Panc1 (cell line): ENCODE results near the gene GRID1. TPM values are rescaled to one million over a fixed set of nuclear protein-coding genes. Genes with fewer than 3 reads are reported as not detected.

Experiments used
- ATAC-seq: fragments of 200-7000 bp; cut with Tn5 transposase; 2 replicates; pipeline ENCODE4 v1.9.1; 2020; ENCODE audit warnings: mild to moderate bottlenecking, moderate library complexity
- BruUV-seq: library from RNA; stranded (reverse); fragments of 400-500 nt; replicated peaks from 2 replicates; lab custom pipeline; 2021; lab: Mats Ljungman, UMichigan
- CTCF ChIA-PET: fragments of 300-600 bp; sonication (Branson Sonifier 250); formaldehyde crosslinking; loops from one replicate; lab custom pipeline; 2022; ENCODE audit warnings: antibody characterized with exemption; lab: Charles Lee
- POLR2A ChIA-PET: fragments of 300-600 bp; sonication (Branson Sonifier 250); formaldehyde crosslinking; loops from one replicate; lab custom pipeline; 2022; ENCODE audit warnings: antibody characterized with exemption; lab: Charles Lee
- DNase-seq: peaks from one replicate; pipeline ENCODE4 v3.0.0-alpha.2; 2010; ENCODE audit warnings: low read depth, low spot score
- H3K27ac ChIP-seq: 2 replicates; pipeline ENCODE4 v1.5.1; 2011; ENCODE audit warnings: mild to moderate bottlenecking, low read length, inconsistent platforms
- H3K27me3 ChIP-seq: fragments of 200-500 bp; sonication (Bioruptor generic); 2 replicates; pipeline ENCODE4 v1.6.0; 2014; ENCODE audit warnings: low read length, inconsistent platforms; ENCODE audit not compliant: control insufficient read depth, insufficient read depth
- H3K36me3 ChIP-seq: fragments of 200-500 bp; sonication (Bioruptor generic); 2 replicates; pipeline ENCODE4 v1.5.1; 2014; ENCODE audit warnings: inconsistent platforms, mild to moderate bottlenecking, low read length, moderate library complexity; ENCODE audit not compliant: control insufficient read depth, insufficient read depth
- H3K4me1 ChIP-seq: 2 replicates; pipeline ENCODE4 v1.5.1; 2011; ENCODE audit warnings: inconsistent platforms, mild to moderate bottlenecking, low read length, moderate library complexity; ENCODE audit not compliant: control insufficient read depth, insufficient read depth
- H3K4me3 ChIP-seq, 2 experiments: 2 replicates each; pipeline ENCODE4 v1.5.1; 2011 to 2012; ENCODE audit warnings: low read depth in 2 of 2, low read length in 2 of 2, mild to moderate bottlenecking in 2 of 2, inconsistent platforms in 1 of 2, moderate library complexity in 1 of 2
- H3K9me3 ChIP-seq: fragments of 200-500 bp; sonication (Bioruptor generic); 2 replicates; pipeline ENCODE4 v1.5.1; 2014; ENCODE audit warnings: low read depth, mild to moderate bottlenecking, inconsistent platforms, low read length, moderate library complexity; ENCODE audit not compliant: control insufficient read depth, insufficient read depth
- CTCF ChIP-seq: fragments of 450-650 bp; IDR thresholded peaks from 2 replicates; pipeline ENCODE4 v1.5.1; 2017; ENCODE audit warnings: mild to moderate bottlenecking
- POLR2AphosphoS5 ChIP-seq: IDR thresholded peaks from 2 replicates; pipeline ENCODE4 v1.6.1; 2012; ENCODE audit warnings: mild to moderate bottlenecking, low read depth, low read length, moderate library complexity
- REST ChIP-seq, 2 experiments: IDR thresholded peaks; 2 replicates each; pipeline ENCODE4 v1.6.1; 2011 to 2012; ENCODE audit warnings: low read depth in 2 of 2, control low read depth in 1 of 2, low read length in 1 of 2, mild to moderate bottlenecking in 1 of 2, moderate library complexity in 1 of 2; ENCODE audit not compliant: insufficient read depth in 1 of 2
- SIN3A ChIP-seq: IDR thresholded peaks from 2 replicates; pipeline ENCODE4 v1.6.1; 2012; ENCODE audit warnings: low read depth, mild to moderate bottlenecking, low read length, moderate library complexity, borderline replicate concordance; ENCODE audit not compliant: insufficient read depth
- TCF7L2 ChIP-seq: IDR thresholded peaks from 2 replicates; pipeline ENCODE4 v1.6.1; 2011; ENCODE audit warnings: mild to moderate bottlenecking, low read depth, low read length, inconsistent platforms
- in situ Hi-C: cut with HindIII; loops from 2 replicates; pipeline ENCODE4 v1.10.0; 2016; ENCODE audit warnings: low sequenced_read_pairs, low pct_unique_long_range_greater_than_20kb
- intact Hi-C: fragments of 100-400 bp; cut with micrococcal nuclease; formaldehyde crosslinking; loops from one replicate; pipeline ENCODE4 v1.10.0; 2022; ENCODE audit not compliant: unreplicated experiment
- total RNA-seq: library from RNA; stranded (reverse); gene quantifications from one replicate; pipeline ENCODE4 v1.2.1, GENCODE V29; 2021; ENCODE audit not compliant: unreplicated experiment

The GRID1 gene
- total RNA-seq, 1 experiment from 2014 or later, result 2.3 TPM

GRCh38 chr10:85978566-85979358 lies 387.8 kb downstream of the GRID1 start:
- Histone ChIP-seq H3K27ac (no peak overlapping the region), H3K36me3 (no peaks in the 10 kb centered on the region), H3K9me3 (no peaks in the 10 kb centered on the region), H3K27me3 (no peaks in the 10 kb centered on the region), H3K4me1 (no peaks in the 10 kb centered on the region), H3K4me3 (no peak overlapping the region)
- in situ Hi-C loops, result no loop called here
- no peak for DNase-seq
- ChIA-PET POLR2A (no interaction called here), CTCF (no interaction called here)
- no TSS peak for BruUV-seq
- intact Hi-C loops, result no loop called here
- TF ChIP-seq CTCF (no peak), POLR2AphosphoS5 (no peak), REST (IDR thresholded peaks at IDR 0.05; ENCODE audit: insufficient read depth in 1 of 2, low read depth in 2 of 2, low read length in 1 of 2) (no peak), TCF7L2 (no peak), SIN3A (no peak)
- no peak for ATAC-seq

GRCh38 chr10:85977642-85978041 lies 389.0 kb downstream of the GRID1 start:
- no peak overlapping the region for H3K27ac ChIP-seq
- no peaks in the 10 kb centered on the region for H3K27me3 ChIP-seq
- intact Hi-C loops (no loop called here), in situ Hi-C loops (no loop called here)
- no TSS peak for BruUV-seq
- TF ChIP-seq SIN3A, result no peak
- TF ChIP-seq REST (IDR thresholded peaks at IDR 0.05; ENCODE audit: insufficient read depth in 1 of 2, low read depth in 2 of 2, low read length in 1 of 2), result no peak
- no peak for TF ChIP-seq TCF7L2
- no peak for TF ChIP-seq CTCF
- no peak for TF ChIP-seq POLR2AphosphoS5
- DNase-seq, result no peak
- H3K4me1 ChIP-seq, result no peaks in the 10 kb centered on the region
- ChIA-PET CTCF (no interaction called here), POLR2A (no interaction called here)
- no peak overlapping the region for H3K4me3 ChIP-seq
- no peak for ATAC-seq
- no peaks in the 10 kb centered on the region for H3K9me3 ChIP-seq
- H3K36me3 ChIP-seq, result no peaks in the 10 kb centered on the region
